K562 (cell line): ENCODE results near the gene SRC. TPM values are rescaled to one million over a fixed set of nuclear protein-coding genes. Genes with fewer than 3 reads are reported as not detected.

Source experiments
- ATAC-seq: fragments of 200-7000 bp; cut with Tn5 transposase; 3 replicates; pipeline ENCODE4 v1.9.1; 2020; ENCODE audit warnings: moderate library complexity
- BruUV-seq: library from RNA; stranded (reverse); fragments of 400-500 nt; replicated peaks from 2 replicates; lab custom pipeline; 2021; lab: Mats Ljungman, UMichigan
- CTCF ChIA-PET: fragments of 300-600 bp; formaldehyde crosslinking; extraction: SDS; loops from one replicate; lab custom pipeline; 2021; ENCODE audit warnings: low intra/inter-chr PET ratio; lab: Yijun Ruan, JAX
- POLR2A ChIA-PET: fragments of 300-600, 350-650 bp; sonication (Branson Sonifier 250); formaldehyde crosslinking; extraction: SDS; loops from one replicate; lab custom pipeline; 2021; ENCODE audit warnings: antibody characterized with exemption, inconsistent platforms; lab: Yijun Ruan, JAX
- DNase-seq, 4 experiments: peaks; one replicate each; pipeline versions ENCODE4 v3.0.0 to v3.0.0-alpha.2; 2011 to 2018; ENCODE audit warnings: low spot score in 3 of 4, mixed read lengths in 3 of 4; ENCODE audit errors: extremely low read depth in 1 of 4
- FAIRE-seq: peaks from 2 replicates; lab custom pipeline; 2011; peaks lifted over from hg19 to GRCh38; lab: Jason Lieb, UNC
- H2AFZ ChIP-seq: 2 replicates; pipeline ENCODE4 v1.6.0; 2011; ENCODE audit warnings: low read depth, low read length, control low read depth, inconsistent platforms
- H3K27ac ChIP-seq: fragments of 200-600 bp; 3 replicates; pipeline ENCODE4 v1.8.0; 2011; ENCODE audit warnings: low read depth, mild to moderate bottlenecking, control low read depth, inconsistent platforms, low read length, moderate library complexity, mixed read lengths; ENCODE audit errors: extremely low read depth
- H3K27me3 ChIP-seq, 2 experiments: fragments of 300-600 bp in 1 of 2; 2 replicates in 1 of 2; 3 replicates in 1 of 2; pipeline versions ENCODE4 v1.6.0 to v1.8.0; 2011; ENCODE audit warnings: inconsistent platforms in 2 of 2, low read length in 2 of 2, mild to moderate bottlenecking in 1 of 2, mixed read lengths in 1 of 2, moderate library complexity in 1 of 2; ENCODE audit not compliant: control insufficient read depth in 2 of 2, insufficient read depth in 2 of 2
- H3K36me3 ChIP-seq: fragments of 300-600 bp; 3 replicates; pipeline ENCODE4 v1.8.0; 2011; ENCODE audit warnings: mild to moderate bottlenecking, low read length, inconsistent platforms; ENCODE audit not compliant: control insufficient read depth, insufficient read depth
- H3K4me1 ChIP-seq, 2 experiments: fragments of 200-600 bp in 1 of 2; replicated peaks in 1 of 2; 2 replicates in 1 of 2; 3 replicates in 1 of 2; pipeline versions ENCODE4 v1.5.1 to v1.8.0; 2011; ENCODE audit warnings: inconsistent platforms in 2 of 2, low read length in 2 of 2, mild to moderate bottlenecking in 1 of 2, mixed read lengths in 1 of 2, moderate library complexity in 1 of 2; ENCODE audit not compliant: control insufficient read depth in 2 of 2, insufficient read depth in 2 of 2
- H3K4me2 ChIP-seq: 2 replicates; pipeline ENCODE4 v1.6.1; 2011; ENCODE audit warnings: low read length, control low read depth, inconsistent platforms, mixed read lengths; ENCODE audit not compliant: insufficient read depth
- H3K4me3 ChIP-seq: fragments of 200-600 bp; sonication (generic), shearing (Covaris generic); 2 replicates; pipeline ENCODE4 v1.5.1; 2016; ENCODE audit warnings: control low read depth, inconsistent platforms
- H3K79me2 ChIP-seq: fragments of 200-600 bp; 3 replicates; pipeline ENCODE4 v1.8.0; 2011; ENCODE audit warnings: low read length, inconsistent platforms; ENCODE audit not compliant: control insufficient read depth, insufficient read depth
- H3K9ac ChIP-seq, 2 experiments: 2 replicates each; pipeline versions ENCODE4 v1.6.0 to v1.6.1; 2011; ENCODE audit warnings: low read depth in 2 of 2, low read length in 2 of 2, control low read depth in 1 of 2, inconsistent platforms in 1 of 2, mild to moderate bottlenecking in 1 of 2, mixed read lengths in 1 of 2; ENCODE audit not compliant: insufficient read depth in 1 of 2
- H3K9me1 ChIP-seq: one replicate; pipeline ENCODE4 v1.6.0; 2011; ENCODE audit warnings: inconsistent platforms, mild to moderate bottlenecking, low read length, moderate library complexity; ENCODE audit not compliant: control insufficient read depth, insufficient read depth
- H3K9me3 ChIP-seq: replicated peaks from 2 replicates; pipeline ENCODE4 v1.5.1; 2011; ENCODE audit warnings: low read depth, low read length, inconsistent platforms; ENCODE audit not compliant: control insufficient read depth, insufficient read depth
- H4K20me1 ChIP-seq: replicated peaks from 2 replicates; pipeline ENCODE4 v1.6.1; 2011; ENCODE audit warnings: low read length, inconsistent platforms, mixed read lengths; ENCODE audit not compliant: control insufficient read depth, insufficient read depth
- ADNP ChIP-seq: fragments of 200-800 bp; sonication (Bioruptor generic); IDR thresholded peaks from 2 replicates; pipeline ENCODE4 v1.6.1; 2016; ENCODE audit warnings: missing genetic modification characterization, missing compliant biosample characterization
- MECOM ChIP-seq: fragments of 250-450 bp; sonication (Bioruptor Pico); IDR thresholded peaks from 2 replicates; pipeline ENCODE4 v1.8.0; 2022; ENCODE audit warnings: inconsistent platforms
- MEF2D ChIP-seq: conservative IDR thresholded peaks from 2 replicates; pipeline ENCODE4 v1.6.1; 2016; ENCODE audit warnings: low read depth, missing genetic modification characterization, missing compliant biosample characterization
- PHB ChIP-seq: fragments of 250-450 bp; sonication (Bioruptor Pico); IDR thresholded peaks from 2 replicates; pipeline ENCODE4 v1.5.0; 2021
- RAD21 ChIP-seq, 2 experiments: fragments of 250-450 bp in 1 of 2; fragments of 450-650 bp in 1 of 2; sonication (Bioruptor Pico) in 1 of 2; formaldehyde crosslinking in 1 of 2; IDR thresholded peaks in 1 of 2; conservative IDR thresholded peaks in 1 of 2; 2 replicates each; pipeline versions ENCODE4 v1.4.0 to v1.8.0; 2020 to 2022; ENCODE audit warnings: mild to moderate bottlenecking in 2 of 2, moderate library complexity in 1 of 2
- RCOR1 ChIP-seq, 2 experiments: IDR thresholded peaks; 2 replicates each; pipeline ENCODE4 v1.6.1; 2012; ENCODE audit warnings: low read depth in 2 of 2, low read length in 2 of 2, borderline replicate concordance in 1 of 2, improper control_type of control experiment in 1 of 2
- REST ChIP-seq, 2 experiments: fragments of 450-650 bp; formaldehyde crosslinking in 1 of 2; IDR thresholded peaks; 2 replicates each; pipeline versions ENCODE4 v1.4.0 to v1.6.1; 2014 to 2020; ENCODE audit warnings: mild to moderate bottlenecking in 2 of 2, borderline replicate concordance in 1 of 2, low read depth in 1 of 2
- SMARCA5 ChIP-seq: fragments of 450-650 bp; IDR thresholded peaks from 2 replicates; pipeline ENCODE4 v1.6.1; 2016
- SMC3 ChIP-seq: conservative IDR thresholded peaks from 2 replicates; pipeline ENCODE4 v1.6.1; 2011; ENCODE audit warnings: low read depth, low read length, improper control_type of control experiment; ENCODE audit not compliant: insufficient read depth
- ZNF766 ChIP-seq: fragments of 200-800 bp; sonication (Bioruptor generic); conservative IDR thresholded peaks from 2 replicates; pipeline ENCODE4 v1.6.1; 2016; ENCODE audit warnings: missing genetic modification characterization, missing compliant biosample characterization
- WGBS: fragments of 100-300 bp; shearing (Covaris generic); methylation state at CpG from one replicate; pipeline ENCODE4 v1.1.6; 2016; ENCODE audit warnings: low coverage, mixed read lengths; ENCODE audit not compliant: insufficient coverage; ENCODE audit errors: missing lambda C conversion rate; 5-methylcytosine and 5-hydroxymethylcytosine counted together
- in situ Hi-C: fragments of 300-500 bp; cut with MboI; formaldehyde crosslinking; loops from 4 replicates; pipeline ENCODE4 v1.15.0; 2018; ENCODE audit warnings: inconsistent platforms, mixed read lengths
- intact Hi-C: fragments of 100-400 bp; cut with micrococcal nuclease; formaldehyde crosslinking; loops from 2 replicates; pipeline ENCODE4 v1.14.2; 2022
- polyA plus RNA-seq, 8 experiments: library from polyadenylated mRNA; depleted of rRNA in 4 of 8; stranded (reverse) in 5 of 8; unstranded in 3 of 8; fragments of >200 nt; fragmentation: Nextera tagmentation in 2 of 8; fragmentation: Illumina TruSeq in 1 of 8; extraction: Ambion mirVana in 2 of 8; extraction: Trizol in 1 of 8; gene quantifications; 2 replicates each; pipeline versions ENCODE4 v1.2.1 to v1.2.3, GENCODE V29; 2011 to 2014; ENCODE audit warnings: inconsistent platforms in 1 of 8, missing spikeins in 1 of 8
- total RNA-seq, 7 experiments: library from RNA; depleted of rRNA in 6 of 7; stranded (reverse); fragments of >200 nt in 6 of 7; fragmentation: Illumina TruSeq in 2 of 7; extraction: Trizol in 2 of 7; gene quantifications; 2 replicates each; pipeline versions ENCODE4 v1.2.1 to v1.2.3, GENCODE V29; 2011 to 2021; ENCODE audit warnings: low replicate concordance in 1 of 7
- TF ChIP-seq, protein P1 (sequence below): sonication (generic); formaldehyde crosslinking; IDR thresholded peaks from 2 replicates; pipeline ENCODE4 v1.8.0; 2022; ENCODE audit warnings: missing genetic modification reagents, mild to moderate bottlenecking, moderate library complexity, borderline replicate concordance

The SRC gene
- total and polyA plus RNA-seq, 9 of the 15 experiments (the other 6 are each of a cell fraction or from before 2014, with no cell fraction given), result 0.06 to 8.5 (median 3.1) TPM

- no TSS peak for BruUV-seq
- ChIA-PET POLR2A (interaction anchor here (0.8 kb wide), 1 partner anchor 8 kb away, joined by 4 read pairs; no protein-coding TSS in a partner anchor), CTCF (no interaction called here)
- 0 out of 2 replicates have a peak, but pooled peaks cover 3% of the 10 kb centered on the region for H4K20me1 ChIP-seq
- peaks cover 13 to 57% of the 10 kb centered on the region in 2 experiments; a peak in 3 of 5 replicates for H3K4me1 ChIP-seq
- H3K9me1 ChIP-seq, result no peaks in the 10 kb centered on the region
- H3K27me3 ChIP-seq, result no peaks in the 10 kb centered on the region
- 69% methylated on average over 14 of the region's 16 CpGs for WGBS
- H3K4me3 ChIP-seq, result no peak overlapping the region
- ATAC-seq (peak; percentile 53), FAIRE-seq (no peak), DNase-seq (peak; percentile 52 to 64 (median 59))
- peak overlapping the region in 1 of 2 experiments; percentile 20; a peak in 1 of 4 replicates for H3K9ac ChIP-seq
- H3K36me3 ChIP-seq, result no peaks in the 10 kb centered on the region
- H3K4me2 ChIP-seq, result no peak overlapping the region
- no peak overlapping the region for H3K27ac ChIP-seq
- H3K9me3 ChIP-seq, result no peaks in the 10 kb centered on the region
- no peaks in the 10 kb centered on the region for H3K79me2 ChIP-seq
- H2AFZ ChIP-seq, result no peak overlapping the region
- in situ Hi-C loops, result no loop called here
- intact Hi-C loops, result loop anchor here (5.0 kb wide), 1 partner anchor 135 kb away; the partner anchor contains the start of gene BLCAP
- TF ChIP-seq REST (IDR thresholded peaks at IDR 0.05; ENCODE audit: borderline replicate concordance) (peak; percentile 20; the same call in 1 of the 2 replicates), REST (CRISPR knock-in tag; IDR thresholded peaks at IDR 0.05; ENCODE audit: low read depth) (no peak), ZNF766 (no peak), MEF2D (tag) (no peak), RAD21 (CRISPR knock-in tag; conservative IDR thresholded peaks at IDR 0.05 in 1 of 2, IDR thresholded peaks at IDR 0.05 in 1 of 2) (peak in 1 of 2 experiments; percentile 49; a peak in 2 of 4 replicates), PHB (no peak), ADNP (tag) (peak; percentile 54; the same call in 1 of the 2 replicates), SMARCA5 (peak; percentile 78), RCOR1 (IDR thresholded peaks at IDR 0.05; ENCODE audit: borderline replicate concordance in 1 of 2, low read depth in 2 of 2, low read length in 2 of 2) (peak in 1 of 2 experiments; percentile 86; a peak in 2 of 4 replicates), SMC3 (0 out of 2 replicates have a peak, but pooled peaks have one; percentile 36), MECOM (no peak)
- TF ChIP-seq, protein P1, sequence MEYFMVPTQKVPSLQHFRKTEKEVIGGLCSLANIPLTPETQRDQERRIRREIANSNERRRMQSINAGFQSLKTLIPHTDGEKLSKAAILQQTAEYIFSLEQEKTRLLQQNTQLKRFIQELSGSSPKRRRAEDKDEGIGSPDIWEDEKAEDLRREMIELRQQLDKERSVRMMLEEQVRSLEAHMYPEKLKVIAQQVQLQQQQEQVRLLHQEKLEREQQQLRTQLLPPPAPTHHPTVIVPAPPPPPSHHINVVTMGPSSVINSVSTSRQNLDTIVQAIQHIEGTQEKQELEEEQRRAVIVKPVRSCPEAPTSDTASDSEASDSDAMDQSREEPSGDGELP (CRISPR knock-in tag), result peak; percentile 47; the same call in 1 of the 2 replicates
Observed at GRCh38 chr20:37392441-37393195, 46.7 kb downstream of the SRC start.
